Hematopoietic multipotent progenitor cell (in vitro differentiated cells): ENCODE results near the gene S100A2. TPM values are rescaled to one million over a fixed set of nuclear protein-coding genes. Genes with fewer than 3 reads are reported as not detected.
A peak's percentile ranks its signal among the peaks of the same experiment; 100 is the strongest.
"Not testable (repeated sequence)": the region's sequence is repeated elsewhere in the genome, so short reads cannot be mapped to it uniquely, and the experiment has no call there.

ENCODE experiments used
- DNase-seq, 3 donors: peaks; one replicate each; pipeline ENCODE4 v3.0.0-alpha.2; 2011 to 2015; ENCODE audit warnings: low read depth in 2 of 3, low spot score in 2 of 3
- total RNA-seq: library from RNA; depleted of rRNA; stranded (reverse); fragments of >200 nt; gene quantifications from one replicate; pipeline ENCODE4 v1.2.3, GENCODE V29; 2012

The S100A2 gene
- total RNA-seq, 1 donor = 0.27 TPM

GRCh38 chr1:153592748-153593147 lies 27.1 kb upstream of the S100A2 start:
- no peak for DNase-seq

- no peak for DNase-seq
These were observed 22.8 kb upstream of the S100A2 start for GRCh38 chr1:153588482-153588881.

GRCh38 chr1:153588033-153588432 lies 22.4 kb upstream of the S100A2 start:
- DNase-seq = not testable (repeated sequence)

- no peak for DNase-seq
These were observed 21.7 kb upstream of the S100A2 start for GRCh38 chr1:153587314-153587713.

- DNase-seq = no peak
These were observed 20.7 kb upstream of the S100A2 start for GRCh38 chr1:153586347-153586746.

- DNase-seq = no peak
These were observed 19.4 kb upstream of the S100A2 start for GRCh38 chr1:153585006-153585405.

- DNase-seq = no peak
These were observed 18.3 kb upstream of the S100A2 start for GRCh38 chr1:153583976-153584375.

- not testable (repeated sequence) for DNase-seq
These were observed 17.9 kb upstream of the S100A2 start for GRCh38 chr1:153583514-153583913.

GRCh38 chr1:153582836-153583235 lies 17.2 kb upstream of the S100A2 start:
- not testable (repeated sequence) for DNase-seq

GRCh38 chr1:153578936-153579335 lies 13.3 kb upstream of the S100A2 start:
- no peak for DNase-seq

- no peak for DNase-seq
These were observed 12.8 kb upstream of the S100A2 start for GRCh38 chr1:153578490-153578889.

- DNase-seq = no peak
These were observed 12.0 kb upstream of the S100A2 start for GRCh38 chr1:153577624-153578051.

GRCh38 chr1:153577138-153577537 lies 11.5 kb upstream of the S100A2 start:
- no peak for DNase-seq

GRCh38 chr1:153575497-153575896 lies 9.9 kb upstream of the S100A2 start:
- not testable (repeated sequence) for DNase-seq

- not testable (repeated sequence) for DNase-seq
These were observed 9.4 kb upstream of the S100A2 start for GRCh38 chr1:153575081-153575491.

- DNase-seq = peak in 1 of 3 donors; percentile 49
These were observed 7.7 kb upstream of the S100A2 start for GRCh38 chr1:153573351-153573750.

GRCh38 chr1:153572569-153573015 lies 6.9 kb upstream of the S100A2 start:
- DNase-seq = peak in 2 of 3 donors; percentile 81 to 87

- no peak for DNase-seq
These were observed 6.1 kb upstream of the S100A2 start for GRCh38 chr1:153571706-153572105.

- no peak for DNase-seq
These were observed 5.2 kb upstream of the S100A2 start for GRCh38 chr1:153570874-153571273.

- no peak for DNase-seq
These were observed 3.8 kb upstream of the S100A2 start for GRCh38 chr1:153569465-153569864.

GRCh38 chr1:153568367-153569099 lies 2.9 kb upstream of the S100A2 start:
- DNase-seq = peak; percentile 59 to 85 (median 84)

GRCh38 chr1:153567621-153568366 lies 2.1 kb upstream of the S100A2 start:
- no peak for DNase-seq
